Sigmoid colon (tissue), 7 donors: Measurements from ENCODE around the gene KIRREL3. TPM values are rescaled to one million over a fixed set of nuclear protein-coding genes. Genes with fewer than 3 reads are reported as not detected.

Experiments used
- DNase-seq: peaks from one replicate; pipeline ENCODE4 v3.0.0-alpha.2; 2019
- H3K27ac ChIP-seq, 4 donors: fragments of 200-600 bp; sonication (generic); one replicate each; pipeline ENCODE4 v1.5.1; 2016 to 2019; ENCODE audit warnings: mild to moderate bottlenecking in 1 of 4
- H3K27me3 ChIP-seq, 3 donors: fragments of 200-600 bp; sonication (generic); one replicate each; pipeline ENCODE4 v1.5.1; 2019; ENCODE audit warnings: mild to moderate bottlenecking in 1 of 3
- H3K36me3 ChIP-seq, 4 donors: fragments of 200-600 bp; sonication (generic); one replicate each; pipeline ENCODE4 v1.5.1; 2016 to 2019
- H3K4me1 ChIP-seq, 4 donors: fragments of 200-600 bp; sonication (generic); one replicate each; pipeline ENCODE4 v1.5.1; 2017 to 2019
- H3K4me3 ChIP-seq, 4 donors: fragments of 200-600 bp; sonication (generic); one replicate each; pipeline ENCODE4 v1.5.1; 2017 to 2019; ENCODE audit warnings: mild to moderate bottlenecking in 2 of 4, moderate library complexity in 1 of 4
- H3K9me3 ChIP-seq, 4 donors: fragments of 200-600 bp in 3 of 4; sonication (generic) in 3 of 4; one replicate each; pipeline versions ENCODE4 v1.5.1 to v1.6.1; 2013 to 2019
- EP300 ChIP-seq, 4 donors: sonication (generic); formaldehyde crosslinking; IDR thresholded peaks; one replicate each; pipeline ENCODE4 v1.6.1; 2017; ENCODE audit warnings: antibody characterized with exemption in 4 of 4
- POLR2A ChIP-seq, 2 donors: fragments of 450-650 bp; IDR thresholded peaks; one replicate each; pipeline ENCODE4 v1.6.1; 2016; ENCODE audit warnings: antibody characterized with exemption in 2 of 2, mild to moderate bottlenecking in 2 of 2, moderate library complexity in 2 of 2
- POLR2AphosphoS5 ChIP-seq, 4 donors: sonication (generic); formaldehyde crosslinking; IDR thresholded peaks; one replicate each; pipeline ENCODE4 v1.6.1; 2017; ENCODE audit warnings: antibody characterized with exemption in 4 of 4
- WGBS, 2 donors: extraction: QIAGEN DNeasy Blood & Tissue Kit; methylation state at CpG; one replicate each; pipeline ENCODE4 v1.1.7; 2013; 5-methylcytosine and 5-hydroxymethylcytosine counted together
- intact Hi-C: fragments of 100-400 bp; cut with DNase I; formaldehyde crosslinking; loops from one replicate; pipeline ENCODE4 v1.15.1; 2023
- polyA plus RNA-seq, 3 donors: library from polyadenylated mRNA; stranded (reverse); fragments of 200-250 nt; gene quantifications; one replicate each; pipeline ENCODE4 v1.2.3, GENCODE V29; 2013
- total RNA-seq, 4 donors: library from RNA; depleted of rRNA; stranded (reverse); fragments of >200 nt; gene quantifications; one replicate each; pipeline ENCODE4 v1.1.0, GENCODE V29; 2016
- TF ChIP-seq, protein P1 (sequence below), 4 experiments: fragments of 450-650 bp in 3 of 4; fragments of 200-600 bp in 1 of 4; IDR thresholded peaks; one replicate each; pipeline ENCODE4 v1.5.1; 2016 to 2019; ENCODE audit warnings: antibody characterized with exemption in 4 of 4, mild to moderate bottlenecking in 3 of 4, moderate library complexity in 2 of 4
- donor health status: healthy with polysubstance abuse.
- donor health status: Bipolar disorder and iron deficiency.
- donor health status: healthy.

Gene KIRREL3
- total and polyA plus RNA-seq, 7 donors, result under 0.01 to 3.3 (median 1.0) TPM

DNA sequence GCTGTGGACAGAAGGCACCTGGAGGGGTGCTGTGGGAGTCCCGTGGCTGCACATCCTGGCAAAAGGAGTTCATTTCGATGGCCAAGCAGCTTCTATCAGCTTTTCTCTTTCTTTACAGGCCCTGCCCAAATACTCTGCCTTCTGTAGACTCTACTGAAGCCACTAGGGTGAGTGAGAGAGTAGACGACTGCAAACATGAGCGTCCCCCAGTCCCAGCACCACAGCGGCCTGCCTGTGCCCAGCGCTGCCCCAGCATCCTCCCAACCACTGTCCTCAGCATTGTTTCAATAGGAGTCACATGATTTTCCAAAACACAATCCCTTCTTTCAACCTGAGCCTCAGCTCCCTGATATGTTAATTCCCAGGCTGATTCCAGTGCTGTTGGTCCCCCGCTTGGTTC, 110.0 kb downstream of the KIRREL3 start:
- Histone ChIP-seq H3K27ac (no peak overlapping the region), H3K9me3 (no peaks in the 10 kb centered on the region), H3K27me3 (no peaks in the 10 kb centered on the region), H3K36me3 (no peaks in the 10 kb centered on the region), H3K4me3 (no peak overlapping the region), H3K4me1 (peaks cover 0 to 11% (median 2%) of the 10 kb centered on the region in 4 donors)
- intact Hi-C loops, result no loop called here
- 79 to 89% methylated on average over 7 of the region's 7 CpGs for WGBS, 2 donors
- DNase-seq, result no peak
- TF ChIP-seq, protein P1, sequence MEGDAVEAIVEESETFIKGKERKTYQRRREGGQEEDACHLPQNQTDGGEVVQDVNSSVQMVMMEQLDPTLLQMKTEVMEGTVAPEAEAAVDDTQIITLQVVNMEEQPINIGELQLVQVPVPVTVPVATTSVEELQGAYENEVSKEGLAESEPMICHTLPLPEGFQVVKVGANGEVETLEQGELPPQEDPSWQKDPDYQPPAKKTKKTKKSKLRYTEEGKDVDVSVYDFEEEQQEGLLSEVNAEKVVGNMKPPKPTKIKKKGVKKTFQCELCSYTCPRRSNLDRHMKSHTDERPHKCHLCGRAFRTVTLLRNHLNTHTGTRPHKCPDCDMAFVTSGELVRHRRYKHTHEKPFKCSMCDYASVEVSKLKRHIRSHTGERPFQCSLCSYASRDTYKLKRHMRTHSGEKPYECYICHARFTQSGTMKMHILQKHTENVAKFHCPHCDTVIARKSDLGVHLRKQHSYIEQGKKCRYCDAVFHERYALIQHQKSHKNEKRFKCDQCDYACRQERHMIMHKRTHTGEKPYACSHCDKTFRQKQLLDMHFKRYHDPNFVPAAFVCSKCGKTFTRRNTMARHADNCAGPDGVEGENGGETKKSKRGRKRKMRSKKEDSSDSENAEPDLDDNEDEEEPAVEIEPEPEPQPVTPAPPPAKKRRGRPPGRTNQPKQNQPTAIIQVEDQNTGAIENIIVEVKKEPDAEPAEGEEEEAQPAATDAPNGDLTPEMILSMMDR (IDR thresholded peaks at IDR 0.05), result no peak
- TF ChIP-seq POLR2AphosphoS5 (IDR thresholded peaks at IDR 0.05) (no peak), POLR2A (IDR thresholded peaks at IDR 0.05) (no peak), EP300 (IDR thresholded peaks at IDR 0.05) (no peak)

DNA sequence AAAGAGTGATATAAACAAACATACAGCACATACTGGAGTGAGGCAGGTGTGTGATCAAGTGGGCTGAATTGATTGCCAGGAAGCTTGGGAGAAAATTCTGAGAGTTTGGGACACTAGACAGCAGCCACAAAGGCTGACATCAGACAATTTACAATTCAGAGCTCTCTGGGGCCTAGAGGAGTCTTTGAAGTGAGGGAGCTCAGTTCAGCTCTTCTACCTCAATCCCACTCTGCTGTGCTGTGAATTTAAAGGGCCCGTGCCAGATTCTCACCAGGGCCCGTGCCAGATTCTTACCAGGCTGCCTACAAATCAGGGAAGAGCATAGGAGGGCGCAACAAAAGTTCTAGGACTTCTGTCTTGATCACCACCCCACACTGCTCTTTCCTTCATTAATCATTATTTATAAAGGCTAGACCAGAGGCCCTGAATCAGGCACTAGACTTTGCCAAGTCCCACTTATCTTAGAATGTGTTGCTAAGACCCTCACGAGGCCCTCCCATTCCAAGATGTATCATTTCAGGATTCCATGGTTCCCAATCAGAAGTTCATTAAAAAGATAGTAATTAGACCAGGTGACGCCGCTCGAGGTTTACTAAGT, 112.4 kb downstream of the KIRREL3 start:
- Histone ChIP-seq H3K4me3 (no peak overlapping the region), H3K36me3 (no peaks in the 10 kb centered on the region), H3K27ac (no peak overlapping the region), H3K27me3 (no peaks in the 10 kb centered on the region), H3K4me1 (peaks cover 0 to 11% (median 2%) of the 10 kb centered on the region in 4 donors), H3K9me3 (no peaks in the 10 kb centered on the region)
- TF ChIP-seq EP300 (IDR thresholded peaks at IDR 0.05) (no peak), POLR2AphosphoS5 (IDR thresholded peaks at IDR 0.05) (no peak), POLR2A (IDR thresholded peaks at IDR 0.05) (no peak)
- TF ChIP-seq, protein P1 (IDR thresholded peaks at IDR 0.05), result no peak
- DNase-seq, result no peak
- intact Hi-C loops, result no loop called here
- 79 to 85% methylated on average over 7 of the region's 7 CpGs for WGBS, 2 donors

DNA sequence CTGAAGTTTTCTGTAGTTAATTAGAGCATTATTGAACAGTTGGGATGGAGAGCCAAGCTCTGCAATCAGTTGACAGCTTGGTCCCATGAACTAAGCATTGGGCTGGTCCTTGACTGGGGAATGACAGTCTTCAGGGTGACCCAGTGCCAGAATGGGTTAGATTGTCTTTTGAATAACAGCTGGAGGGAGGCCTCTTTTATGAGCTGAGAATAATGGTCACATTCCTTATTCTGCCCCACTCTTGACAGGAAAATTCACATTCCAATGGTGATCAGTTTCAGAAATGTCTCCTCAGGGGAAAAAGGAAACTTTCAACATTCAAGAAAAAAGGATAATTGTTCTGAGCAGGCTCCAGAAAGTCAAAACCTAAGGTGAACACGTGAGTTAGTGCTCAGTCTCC, 113.9 kb downstream of the KIRREL3 start:
- 61 to 69% methylated on average over 1 of the region's 1 CpG for WGBS, 2 donors
- Histone ChIP-seq H3K4me1 (peaks cover 0 to 4% (median under 1%) of the 10 kb centered on the region in 4 donors), H3K27me3 (no peaks in the 10 kb centered on the region), H3K27ac (no peak overlapping the region), H3K4me3 (no peak overlapping the region), H3K36me3 (no peaks in the 10 kb centered on the region), H3K9me3 (no peaks in the 10 kb centered on the region)
- intact Hi-C loops, result no loop called here
- TF ChIP-seq EP300 (IDR thresholded peaks at IDR 0.05), result no peak
- no peak for TF ChIP-seq POLR2A (IDR thresholded peaks at IDR 0.05)
- TF ChIP-seq, protein P1 (IDR thresholded peaks at IDR 0.05), result no peak
- TF ChIP-seq POLR2AphosphoS5 (IDR thresholded peaks at IDR 0.05), result no peak
- DNase-seq, result no peak

DNA sequence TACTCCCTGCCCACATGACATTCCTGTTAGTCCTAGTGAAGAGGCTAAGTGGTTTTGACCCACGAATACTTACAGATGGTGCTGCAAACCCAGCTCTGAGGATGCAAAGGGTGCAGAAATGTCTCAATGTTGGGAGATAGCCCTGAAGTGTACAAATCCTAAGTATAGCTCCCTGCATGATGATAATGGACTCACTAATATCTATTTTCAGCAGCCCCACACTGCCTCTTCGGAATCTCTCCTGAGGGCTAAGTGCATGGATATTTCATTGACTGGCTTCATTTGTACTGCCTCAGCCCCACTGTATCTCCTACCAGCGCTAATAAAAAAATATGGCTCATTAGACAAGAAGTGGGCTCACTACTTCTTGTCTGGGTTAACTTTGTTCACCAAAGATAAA, 114.5 kb downstream of the KIRREL3 start:
- no peaks in the 10 kb centered on the region for H3K27me3 ChIP-seq
- H3K4me3 ChIP-seq, result no peak overlapping the region
- H3K4me1 ChIP-seq, result no peaks in the 10 kb centered on the region
- H3K36me3 ChIP-seq, result no peaks in the 10 kb centered on the region
- no peak overlapping the region for H3K27ac ChIP-seq
- WGBS, 2 donors, result 88 to 90% methylated on average over 3 of the region's 3 CpGs
- DNase-seq, result no peak
- no peaks in the 10 kb centered on the region for H3K9me3 ChIP-seq
- TF ChIP-seq EP300 (IDR thresholded peaks at IDR 0.05) (no peak), POLR2AphosphoS5 (IDR thresholded peaks at IDR 0.05) (no peak), POLR2A (IDR thresholded peaks at IDR 0.05) (no peak)
- TF ChIP-seq, protein P1 (IDR thresholded peaks at IDR 0.05), result no peak
- intact Hi-C loops, result no loop called here

DNA sequence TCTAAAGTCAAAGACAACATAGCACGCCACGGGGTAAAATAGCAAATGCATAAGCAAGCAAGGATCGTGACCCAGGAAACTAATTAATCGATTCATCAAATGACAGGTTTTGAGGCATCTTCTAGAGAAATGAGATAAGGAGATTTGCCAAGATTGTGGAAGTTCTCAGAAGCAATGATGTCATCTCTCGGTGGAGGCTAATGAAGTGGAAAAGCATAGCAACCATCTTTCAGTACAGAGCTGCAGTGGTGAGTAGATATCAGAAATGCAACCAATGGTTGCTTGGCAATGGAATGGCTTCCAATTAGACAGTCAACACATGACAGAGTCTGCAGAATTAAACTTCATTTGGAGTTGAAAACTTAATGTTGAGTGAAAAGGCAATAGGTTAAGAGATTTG, 116.0 kb downstream of the KIRREL3 start:
- Histone ChIP-seq H3K4me3 (no peak overlapping the region), H3K27me3 (no peaks in the 10 kb centered on the region), H3K4me1 (no peaks in the 10 kb centered on the region), H3K36me3 (no peaks in the 10 kb centered on the region), H3K9me3 (no peaks in the 10 kb centered on the region), H3K27ac (no peak overlapping the region)
- intact Hi-C loops, result no loop called here
- WGBS, 2 donors, result 71 to 75% methylated on average over 5 of the region's 5 CpGs
- no peak for DNase-seq
- no peak for TF ChIP-seq POLR2AphosphoS5 (IDR thresholded peaks at IDR 0.05)
- TF ChIP-seq EP300 (IDR thresholded peaks at IDR 0.05), result no peak
- no peak for TF ChIP-seq POLR2A (IDR thresholded peaks at IDR 0.05)
- TF ChIP-seq, protein P1 (IDR thresholded peaks at IDR 0.05), result no peak
